ENCODE measurements around the gene HS3ST5.
"Not testable (repeated sequence)": the region's sequence is repeated elsewhere in the genome, so short reads cannot be mapped to it uniquely, and the experiment has no call there.

Gene HS3ST5

DNA sequence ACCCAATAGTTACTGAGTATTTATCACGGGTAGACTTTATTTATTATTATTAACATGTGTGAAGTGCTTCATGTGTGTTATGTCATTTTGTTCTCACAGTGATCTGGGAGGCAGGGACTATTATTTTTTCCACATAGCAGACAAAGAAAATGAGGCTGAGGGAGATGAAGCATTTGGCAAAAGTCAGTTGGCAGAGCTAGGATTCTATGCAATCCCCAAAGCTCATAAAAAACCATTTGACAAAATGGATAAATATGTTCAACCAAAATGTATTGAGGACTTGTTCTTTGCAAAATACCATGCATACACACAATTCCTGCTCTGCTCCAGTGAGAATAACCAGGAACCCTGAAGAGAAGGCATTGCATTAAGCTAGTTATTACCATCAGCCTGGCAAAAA is 184.4 kb downstream of the HS3ST5 start:
- TF ChIP-seq, protein P1, sequence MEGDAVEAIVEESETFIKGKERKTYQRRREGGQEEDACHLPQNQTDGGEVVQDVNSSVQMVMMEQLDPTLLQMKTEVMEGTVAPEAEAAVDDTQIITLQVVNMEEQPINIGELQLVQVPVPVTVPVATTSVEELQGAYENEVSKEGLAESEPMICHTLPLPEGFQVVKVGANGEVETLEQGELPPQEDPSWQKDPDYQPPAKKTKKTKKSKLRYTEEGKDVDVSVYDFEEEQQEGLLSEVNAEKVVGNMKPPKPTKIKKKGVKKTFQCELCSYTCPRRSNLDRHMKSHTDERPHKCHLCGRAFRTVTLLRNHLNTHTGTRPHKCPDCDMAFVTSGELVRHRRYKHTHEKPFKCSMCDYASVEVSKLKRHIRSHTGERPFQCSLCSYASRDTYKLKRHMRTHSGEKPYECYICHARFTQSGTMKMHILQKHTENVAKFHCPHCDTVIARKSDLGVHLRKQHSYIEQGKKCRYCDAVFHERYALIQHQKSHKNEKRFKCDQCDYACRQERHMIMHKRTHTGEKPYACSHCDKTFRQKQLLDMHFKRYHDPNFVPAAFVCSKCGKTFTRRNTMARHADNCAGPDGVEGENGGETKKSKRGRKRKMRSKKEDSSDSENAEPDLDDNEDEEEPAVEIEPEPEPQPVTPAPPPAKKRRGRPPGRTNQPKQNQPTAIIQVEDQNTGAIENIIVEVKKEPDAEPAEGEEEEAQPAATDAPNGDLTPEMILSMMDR (IDR thresholded peaks at IDR 0.05; ENCODE audit: borderline replicate concordance, insufficient read depth, low read depth, low read length), result no peak

GRCh38 chr6:114157848-114158247 is 185.0 kb downstream of the HS3ST5 start:
- TF ChIP-seq, protein P1 (IDR thresholded peaks at IDR 0.05; ENCODE audit: borderline replicate concordance, insufficient read depth, low read depth, low read length), result no peak
- H3K4me3 ChIP-seq (ENCODE audit: low read depth, low read length), result no peak overlapping the region

More for the DNA sequence above, 184.4 kb downstream of the HS3ST5 start:
- no peak overlapping the region for H3K4me3 ChIP-seq (ENCODE audit: low read depth, low read length)

DNA sequence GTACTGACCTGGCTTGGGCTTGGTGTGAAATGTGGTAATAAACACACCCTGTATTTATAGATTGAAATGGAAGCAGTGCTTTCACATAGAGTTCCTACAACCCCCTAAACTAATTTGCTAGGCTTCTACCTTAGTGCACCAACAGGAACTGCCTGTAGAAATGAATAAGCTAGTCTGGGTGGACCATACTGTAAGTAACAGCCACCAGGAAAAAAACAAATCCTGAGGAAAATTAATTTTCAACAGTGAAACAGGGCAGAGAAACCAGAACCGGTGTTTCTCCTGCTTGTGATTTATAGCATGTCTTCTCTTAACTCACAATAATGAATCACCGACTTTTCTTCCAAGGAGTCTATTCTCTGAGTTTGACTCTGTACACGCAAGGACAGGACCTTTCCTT is 187.1 kb downstream of the HS3ST5 start:
- TF ChIP-seq, protein P1 (IDR thresholded peaks at IDR 0.05; ENCODE audit: borderline replicate concordance, insufficient read depth, low read depth, low read length), result no peak

GRCh38 chr6:114154812-114155211 is 188.0 kb downstream of the HS3ST5 start:
- H3K4me3 ChIP-seq (ENCODE audit: low read depth, low read length), result no peak overlapping the region
- TF ChIP-seq, protein P1 (IDR thresholded peaks at IDR 0.05; ENCODE audit: borderline replicate concordance, insufficient read depth, low read depth, low read length), result no peak

More for the DNA sequence above, 187.1 kb downstream of the HS3ST5 start:
- no peak overlapping the region for H3K4me3 ChIP-seq (ENCODE audit: low read depth, low read length)

DNA sequence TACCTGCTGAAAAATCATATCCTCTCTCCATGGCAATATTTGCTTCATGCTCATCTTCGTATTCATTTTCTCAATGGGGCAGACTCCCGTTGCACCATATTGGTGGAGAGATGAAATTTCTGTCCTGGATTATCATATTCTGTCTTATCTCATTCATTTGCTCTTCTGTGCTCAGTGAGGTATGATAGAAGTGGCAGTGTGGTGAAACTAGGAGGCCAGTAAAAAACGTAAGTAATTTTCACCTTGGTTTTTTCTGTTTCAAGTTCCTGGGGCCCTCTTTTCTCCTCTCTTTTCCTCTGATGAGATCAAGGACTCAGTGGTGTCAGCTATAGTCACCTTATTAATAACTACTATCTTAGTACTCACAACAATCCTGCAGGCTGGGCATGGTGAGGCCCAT is 189.4 kb downstream of the HS3ST5 start:
- TF ChIP-seq, protein P1 (IDR thresholded peaks at IDR 0.05; ENCODE audit: borderline replicate concordance, insufficient read depth, low read depth, low read length), result no peak
- no peak overlapping the region for H3K4me3 ChIP-seq (ENCODE audit: low read depth, low read length)

DNA sequence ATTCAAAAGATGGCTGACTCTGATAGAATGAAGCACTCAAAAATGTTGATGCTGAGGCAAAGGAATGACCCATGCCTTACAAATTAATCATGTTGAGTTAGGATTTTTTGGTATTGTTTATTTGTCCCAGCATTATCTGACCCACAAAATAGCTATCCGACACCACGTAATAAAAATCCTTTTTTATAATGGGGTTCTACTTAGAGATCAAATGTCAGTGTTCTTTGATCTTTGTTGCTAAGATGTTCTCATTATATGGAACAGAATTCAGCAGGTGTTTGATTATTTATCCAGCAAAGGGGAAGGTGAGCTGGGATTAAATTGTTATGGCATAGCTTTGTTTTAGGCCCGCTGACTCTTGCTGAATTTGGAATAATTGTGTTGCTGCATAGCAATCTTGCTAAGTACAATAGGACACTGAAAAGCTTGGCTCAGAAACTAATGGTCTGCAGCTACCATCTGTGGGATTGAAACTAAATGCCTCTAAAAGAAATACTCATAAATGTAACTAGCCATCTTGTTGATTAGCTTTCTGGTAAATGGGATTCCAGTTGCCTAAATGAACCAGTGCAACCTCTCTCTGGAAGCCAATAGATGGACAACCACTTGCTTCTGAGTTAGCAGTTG is 191.6 kb downstream of the HS3ST5 start:
- TF ChIP-seq, protein P1 (IDR thresholded peaks at IDR 0.05; ENCODE audit: borderline replicate concordance, insufficient read depth, low read depth, low read length), result no peak
- H3K4me3 ChIP-seq (ENCODE audit: low read depth, low read length), result no peak overlapping the region

- not testable (repeated sequence) for H3K4me3 ChIP-seq (ENCODE audit: low read depth, low read length)
These were observed 193.6 kb downstream of the HS3ST5 start for GRCh38 chr6:114149182-114149581.
